GM12801 (cell line): ENCODE measurements around the gene SH3BP4.

Experiments
- TF ChIP-seq, protein P1 (sequence below): IDR thresholded peaks from one replicate; pipeline ENCODE4 v1.5.1; 2011; ENCODE audit warnings: control low read depth; ENCODE audit not compliant: insufficient read length; ENCODE audit errors: extremely low read depth

SH3BP4 gene

DNA sequence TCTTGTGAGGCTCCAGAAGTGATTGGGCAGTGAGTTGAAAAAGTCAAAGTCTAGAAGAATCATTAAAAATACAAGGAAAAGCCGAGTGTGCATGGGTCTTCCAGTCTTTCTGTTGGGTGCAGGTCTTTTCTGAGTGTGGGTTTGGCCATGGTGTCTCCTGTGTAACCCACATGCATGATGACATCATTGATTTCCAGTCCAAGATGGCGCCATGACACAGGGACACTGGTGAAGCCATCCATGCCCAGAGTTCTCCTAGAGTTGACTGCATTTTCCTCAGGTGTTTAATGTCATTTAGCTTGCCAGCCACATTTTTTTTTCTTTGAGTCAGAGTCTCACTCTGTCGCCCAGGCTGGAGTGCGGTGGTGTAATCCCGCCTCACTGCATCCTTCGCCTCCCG lies 35.9 kb downstream of the SH3BP4 start:
- TF ChIP-seq, protein P1, sequence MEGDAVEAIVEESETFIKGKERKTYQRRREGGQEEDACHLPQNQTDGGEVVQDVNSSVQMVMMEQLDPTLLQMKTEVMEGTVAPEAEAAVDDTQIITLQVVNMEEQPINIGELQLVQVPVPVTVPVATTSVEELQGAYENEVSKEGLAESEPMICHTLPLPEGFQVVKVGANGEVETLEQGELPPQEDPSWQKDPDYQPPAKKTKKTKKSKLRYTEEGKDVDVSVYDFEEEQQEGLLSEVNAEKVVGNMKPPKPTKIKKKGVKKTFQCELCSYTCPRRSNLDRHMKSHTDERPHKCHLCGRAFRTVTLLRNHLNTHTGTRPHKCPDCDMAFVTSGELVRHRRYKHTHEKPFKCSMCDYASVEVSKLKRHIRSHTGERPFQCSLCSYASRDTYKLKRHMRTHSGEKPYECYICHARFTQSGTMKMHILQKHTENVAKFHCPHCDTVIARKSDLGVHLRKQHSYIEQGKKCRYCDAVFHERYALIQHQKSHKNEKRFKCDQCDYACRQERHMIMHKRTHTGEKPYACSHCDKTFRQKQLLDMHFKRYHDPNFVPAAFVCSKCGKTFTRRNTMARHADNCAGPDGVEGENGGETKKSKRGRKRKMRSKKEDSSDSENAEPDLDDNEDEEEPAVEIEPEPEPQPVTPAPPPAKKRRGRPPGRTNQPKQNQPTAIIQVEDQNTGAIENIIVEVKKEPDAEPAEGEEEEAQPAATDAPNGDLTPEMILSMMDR, result no peak

DNA sequence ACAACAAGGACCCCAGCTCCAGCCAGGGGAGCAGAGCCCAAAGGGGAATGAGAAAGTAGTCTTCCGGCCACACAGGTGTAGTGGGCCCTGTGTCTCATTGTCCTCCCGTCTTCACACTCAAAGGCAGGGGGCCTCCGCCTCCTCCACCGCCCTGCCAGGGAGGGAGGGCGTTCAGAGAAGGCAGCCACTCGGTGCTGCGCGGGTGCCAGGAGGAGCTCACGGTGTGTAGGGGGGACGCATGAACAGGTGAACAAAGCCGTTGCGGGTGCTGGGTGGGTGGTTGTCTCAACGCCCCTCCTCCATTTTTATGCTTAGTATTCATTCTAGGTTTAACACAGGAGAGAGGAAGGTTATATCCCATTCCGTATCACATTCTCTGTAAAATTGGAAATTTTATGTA lies 36.7 kb downstream of the SH3BP4 start:
- TF ChIP-seq, protein P1, result no peak

DNA sequence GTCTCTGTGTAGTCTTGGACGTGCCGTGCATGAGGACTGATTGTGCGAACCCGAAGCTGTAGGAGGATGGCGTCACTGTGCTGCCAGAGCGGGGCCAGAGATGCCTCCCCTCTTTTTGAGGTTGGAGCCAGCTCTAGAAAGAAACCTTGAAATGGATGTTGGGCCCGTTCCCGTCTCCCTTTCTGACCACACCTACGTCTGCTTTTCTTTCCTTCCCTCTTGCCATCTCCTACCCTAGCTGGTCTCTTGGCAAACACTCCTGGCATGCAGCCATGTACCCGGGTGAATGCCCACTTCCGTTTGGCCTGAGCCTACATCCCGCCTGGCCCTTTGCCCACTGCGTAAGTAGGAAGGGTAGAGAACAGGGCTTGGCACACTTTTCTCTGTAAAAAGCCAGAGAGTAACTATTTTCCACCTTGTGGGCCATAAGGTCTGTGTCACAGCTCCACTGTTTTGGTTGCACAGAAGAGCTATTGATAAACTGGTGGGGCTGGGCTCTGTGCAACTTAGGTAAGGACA lies 37.4 kb downstream of the SH3BP4 start:
- TF ChIP-seq, protein P1, result no peak

DNA sequence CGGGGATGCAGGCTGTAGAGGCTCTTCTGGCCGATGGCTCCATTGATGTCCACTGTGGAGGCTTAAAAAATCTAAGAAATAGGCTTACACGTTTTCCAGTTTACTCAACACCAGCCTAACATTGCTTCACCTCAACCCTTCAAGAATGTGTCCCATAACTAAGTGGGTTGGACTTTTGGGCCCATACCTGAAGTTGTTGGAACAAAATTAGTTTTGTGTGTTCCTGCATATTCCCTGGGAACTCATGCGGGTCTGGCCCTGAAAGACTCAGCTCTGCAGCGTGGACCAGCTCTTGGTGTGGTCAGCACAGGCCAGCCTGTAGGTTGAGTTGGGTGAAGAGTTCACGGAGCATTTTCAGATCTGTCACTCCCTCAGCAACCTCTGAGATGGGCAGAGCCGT lies 38.5 kb downstream of the SH3BP4 start:
- TF ChIP-seq, protein P1, result no peak

DNA sequence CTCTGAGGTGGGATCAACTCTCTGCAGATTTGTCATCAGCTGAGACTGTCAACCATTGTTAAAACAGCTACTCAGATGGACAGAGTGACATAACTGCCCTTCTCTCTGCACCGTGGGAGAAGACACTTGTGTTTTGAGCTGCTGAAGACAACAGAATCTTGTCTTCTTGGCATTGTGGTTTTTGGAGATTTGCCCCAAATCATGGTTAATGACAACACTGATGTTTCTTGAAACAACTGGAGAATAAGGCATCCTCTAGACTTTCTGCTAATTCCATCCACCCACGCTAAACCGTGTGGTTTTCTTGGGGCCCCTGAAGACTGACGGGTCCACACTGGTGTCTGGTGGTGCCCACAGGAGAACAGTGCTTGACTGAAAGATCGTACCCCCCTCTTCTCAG lies 39.5 kb downstream of the SH3BP4 start:
- TF ChIP-seq, protein P1, result no peak

DNA sequence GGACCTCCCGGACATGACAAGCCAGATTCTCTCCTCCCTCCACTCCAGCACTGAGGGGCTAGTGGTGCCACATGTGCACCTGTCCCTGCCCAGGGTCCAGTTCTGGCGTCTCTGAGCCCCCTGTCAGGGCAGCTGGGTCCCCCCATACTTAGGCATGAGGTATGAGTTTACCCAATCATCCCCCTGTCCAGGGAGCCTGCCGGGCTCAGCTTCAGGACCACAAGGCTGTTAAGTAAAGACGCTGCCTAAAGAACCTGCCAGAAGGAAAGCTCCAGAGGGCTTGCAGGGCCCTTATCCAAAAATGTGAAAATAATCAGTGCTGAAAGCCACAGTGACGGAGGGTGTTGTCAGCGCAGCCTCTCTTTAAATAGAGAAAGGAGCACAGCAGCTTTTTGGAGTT lies 40.0 kb downstream of the SH3BP4 start:
- TF ChIP-seq, protein P1, result no peak

DNA sequence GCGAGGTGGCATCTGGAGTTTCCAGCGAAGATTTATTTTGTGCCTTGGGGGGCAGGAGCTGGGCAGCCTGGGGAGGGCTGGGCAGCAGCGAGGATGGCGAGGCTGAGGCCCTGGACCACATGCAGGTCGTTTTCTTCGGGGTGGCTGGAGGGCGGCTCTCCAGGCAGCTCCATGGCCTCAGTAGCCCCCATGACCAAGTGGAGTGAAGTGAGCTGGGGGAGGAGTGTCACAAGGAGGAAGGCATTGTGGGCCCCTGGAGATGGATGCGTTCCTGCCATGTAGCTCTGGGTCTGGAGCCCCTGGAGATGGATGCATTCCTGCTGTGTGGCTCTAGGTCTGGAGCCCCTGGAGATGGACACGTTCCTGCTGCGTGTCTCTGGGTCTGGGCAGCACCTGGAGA lies 40.4 kb downstream of the SH3BP4 start:
- TF ChIP-seq, protein P1, result no peak
